ENCODE measurements around the gene MRPL48.

DNA sequence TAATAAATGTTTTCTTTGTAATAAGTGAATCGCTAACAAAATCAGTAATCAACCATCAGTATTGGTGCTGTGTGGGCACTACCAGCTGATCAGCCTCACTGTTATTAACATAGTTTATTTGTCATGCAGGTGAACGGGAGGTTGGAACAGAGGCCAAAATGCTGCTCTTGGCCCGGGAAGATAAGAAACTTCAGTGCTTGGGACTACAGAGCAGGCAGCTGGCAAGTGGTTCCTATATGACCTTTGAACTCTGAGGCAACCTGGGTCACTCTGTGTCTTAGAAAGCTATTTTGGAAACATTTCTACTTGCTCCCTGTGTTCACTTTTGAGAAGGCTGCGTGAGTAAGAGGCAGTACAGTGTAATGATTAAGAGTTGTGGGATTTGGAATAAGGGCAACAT, 126.6 kb downstream of the MRPL48 start:
- TF ChIP-seq, protein P1, sequence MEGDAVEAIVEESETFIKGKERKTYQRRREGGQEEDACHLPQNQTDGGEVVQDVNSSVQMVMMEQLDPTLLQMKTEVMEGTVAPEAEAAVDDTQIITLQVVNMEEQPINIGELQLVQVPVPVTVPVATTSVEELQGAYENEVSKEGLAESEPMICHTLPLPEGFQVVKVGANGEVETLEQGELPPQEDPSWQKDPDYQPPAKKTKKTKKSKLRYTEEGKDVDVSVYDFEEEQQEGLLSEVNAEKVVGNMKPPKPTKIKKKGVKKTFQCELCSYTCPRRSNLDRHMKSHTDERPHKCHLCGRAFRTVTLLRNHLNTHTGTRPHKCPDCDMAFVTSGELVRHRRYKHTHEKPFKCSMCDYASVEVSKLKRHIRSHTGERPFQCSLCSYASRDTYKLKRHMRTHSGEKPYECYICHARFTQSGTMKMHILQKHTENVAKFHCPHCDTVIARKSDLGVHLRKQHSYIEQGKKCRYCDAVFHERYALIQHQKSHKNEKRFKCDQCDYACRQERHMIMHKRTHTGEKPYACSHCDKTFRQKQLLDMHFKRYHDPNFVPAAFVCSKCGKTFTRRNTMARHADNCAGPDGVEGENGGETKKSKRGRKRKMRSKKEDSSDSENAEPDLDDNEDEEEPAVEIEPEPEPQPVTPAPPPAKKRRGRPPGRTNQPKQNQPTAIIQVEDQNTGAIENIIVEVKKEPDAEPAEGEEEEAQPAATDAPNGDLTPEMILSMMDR (IDR thresholded peaks at IDR 0.05) = no peak
- TF ChIP-seq POLR2AphosphoS5 (IDR thresholded peaks at IDR 0.05) = no peak
